ENCODE results near the gene CAPN2.

GRCh38 chr1:223729906-223730305 is 17.6 kb downstream of the CAPN2 start:
- no peak for TF ChIP-seq EZH2 (IDR thresholded peaks at IDR 0.05; ENCODE audit: low read depth)
- TF ChIP-seq, protein P1, sequence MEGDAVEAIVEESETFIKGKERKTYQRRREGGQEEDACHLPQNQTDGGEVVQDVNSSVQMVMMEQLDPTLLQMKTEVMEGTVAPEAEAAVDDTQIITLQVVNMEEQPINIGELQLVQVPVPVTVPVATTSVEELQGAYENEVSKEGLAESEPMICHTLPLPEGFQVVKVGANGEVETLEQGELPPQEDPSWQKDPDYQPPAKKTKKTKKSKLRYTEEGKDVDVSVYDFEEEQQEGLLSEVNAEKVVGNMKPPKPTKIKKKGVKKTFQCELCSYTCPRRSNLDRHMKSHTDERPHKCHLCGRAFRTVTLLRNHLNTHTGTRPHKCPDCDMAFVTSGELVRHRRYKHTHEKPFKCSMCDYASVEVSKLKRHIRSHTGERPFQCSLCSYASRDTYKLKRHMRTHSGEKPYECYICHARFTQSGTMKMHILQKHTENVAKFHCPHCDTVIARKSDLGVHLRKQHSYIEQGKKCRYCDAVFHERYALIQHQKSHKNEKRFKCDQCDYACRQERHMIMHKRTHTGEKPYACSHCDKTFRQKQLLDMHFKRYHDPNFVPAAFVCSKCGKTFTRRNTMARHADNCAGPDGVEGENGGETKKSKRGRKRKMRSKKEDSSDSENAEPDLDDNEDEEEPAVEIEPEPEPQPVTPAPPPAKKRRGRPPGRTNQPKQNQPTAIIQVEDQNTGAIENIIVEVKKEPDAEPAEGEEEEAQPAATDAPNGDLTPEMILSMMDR (conservative IDR thresholded peaks at IDR 0.05) = no peak
